ENCODE measurements around the gene RHOU.

- no peak for TF ChIP-seq EZH2 (IDR thresholded peaks at IDR 0.05; ENCODE audit: low read depth)
- TF ChIP-seq, protein P1, sequence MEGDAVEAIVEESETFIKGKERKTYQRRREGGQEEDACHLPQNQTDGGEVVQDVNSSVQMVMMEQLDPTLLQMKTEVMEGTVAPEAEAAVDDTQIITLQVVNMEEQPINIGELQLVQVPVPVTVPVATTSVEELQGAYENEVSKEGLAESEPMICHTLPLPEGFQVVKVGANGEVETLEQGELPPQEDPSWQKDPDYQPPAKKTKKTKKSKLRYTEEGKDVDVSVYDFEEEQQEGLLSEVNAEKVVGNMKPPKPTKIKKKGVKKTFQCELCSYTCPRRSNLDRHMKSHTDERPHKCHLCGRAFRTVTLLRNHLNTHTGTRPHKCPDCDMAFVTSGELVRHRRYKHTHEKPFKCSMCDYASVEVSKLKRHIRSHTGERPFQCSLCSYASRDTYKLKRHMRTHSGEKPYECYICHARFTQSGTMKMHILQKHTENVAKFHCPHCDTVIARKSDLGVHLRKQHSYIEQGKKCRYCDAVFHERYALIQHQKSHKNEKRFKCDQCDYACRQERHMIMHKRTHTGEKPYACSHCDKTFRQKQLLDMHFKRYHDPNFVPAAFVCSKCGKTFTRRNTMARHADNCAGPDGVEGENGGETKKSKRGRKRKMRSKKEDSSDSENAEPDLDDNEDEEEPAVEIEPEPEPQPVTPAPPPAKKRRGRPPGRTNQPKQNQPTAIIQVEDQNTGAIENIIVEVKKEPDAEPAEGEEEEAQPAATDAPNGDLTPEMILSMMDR (conservative IDR thresholded peaks at IDR 0.05), result no peak
Measured at GRCh38 chr1:228743405-228743804, 8.1 kb downstream of the RHOU start.
